Measurements from ENCODE around the gene SAMD4A. TPM values are rescaled to one million over a fixed set of nuclear protein-coding genes. Genes with fewer than 3 reads are reported as not detected.

SAMD4A gene
- total RNA-seq = 10 to 100 TPM; 11.2 to 26.2 TPM
- long read RNA-seq, partial matches to known transcripts = 0 of 3 reads
- long read RNA-seq, other reads (novel, unspliced or antisense) = 3 of 3 reads

DNA sequence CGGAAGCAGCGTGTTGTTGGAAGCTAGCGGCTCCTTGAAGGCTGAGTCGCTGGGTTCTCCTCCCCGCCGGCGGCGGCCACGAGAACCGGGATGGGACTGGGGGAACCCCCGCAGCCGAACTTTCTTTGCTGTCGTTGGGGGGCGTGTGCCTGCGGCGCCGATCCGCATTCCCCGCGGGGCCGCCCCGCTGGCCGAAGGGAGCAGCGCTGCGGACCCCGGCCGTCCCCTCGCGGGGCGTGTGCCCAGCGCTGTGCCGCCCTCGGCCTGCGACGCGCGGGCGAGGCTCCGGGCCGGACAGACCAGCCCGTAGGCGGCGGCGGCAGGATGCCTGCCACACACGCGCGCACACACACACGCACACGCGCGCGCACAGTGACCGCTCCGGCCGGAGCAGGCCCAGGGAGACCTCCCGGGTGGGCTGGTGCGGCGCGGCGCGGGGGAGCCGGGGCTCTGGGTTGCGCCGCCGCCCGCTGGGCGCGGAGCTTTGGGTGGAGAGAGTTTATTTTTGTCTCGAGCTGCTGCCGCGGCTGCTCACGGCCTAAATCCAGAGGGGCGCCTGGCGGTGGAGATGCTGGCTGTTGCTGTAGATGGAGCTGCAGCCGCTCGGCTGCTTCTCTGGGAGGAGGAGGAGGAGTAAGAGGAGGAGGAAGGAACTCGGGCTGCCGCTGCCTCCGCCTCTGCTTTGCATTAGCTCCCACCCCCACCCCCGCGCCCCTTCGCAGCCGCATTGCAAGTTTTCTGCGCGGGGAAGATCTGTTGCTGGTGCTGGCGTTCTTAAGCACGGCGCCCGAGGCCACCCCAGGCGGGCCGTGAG is at the start of gene SAMD4A:
TSS of gene SAMD4A (plus strand) at position 719 of the 814 bp plus-strand sequence. CDS start 789 bp downstream, outside the sequence.
- intact Hi-C loops (cut with DNase I, micrococcal nuclease) = loop anchor here (10.0 kb wide), 2 partner anchors 208 to 238 kb away; no protein-coding TSS in a partner anchor
- ATAC-seq = peak; percentile 25
- DNase-seq = peak; percentile 79 to 82

DNA sequence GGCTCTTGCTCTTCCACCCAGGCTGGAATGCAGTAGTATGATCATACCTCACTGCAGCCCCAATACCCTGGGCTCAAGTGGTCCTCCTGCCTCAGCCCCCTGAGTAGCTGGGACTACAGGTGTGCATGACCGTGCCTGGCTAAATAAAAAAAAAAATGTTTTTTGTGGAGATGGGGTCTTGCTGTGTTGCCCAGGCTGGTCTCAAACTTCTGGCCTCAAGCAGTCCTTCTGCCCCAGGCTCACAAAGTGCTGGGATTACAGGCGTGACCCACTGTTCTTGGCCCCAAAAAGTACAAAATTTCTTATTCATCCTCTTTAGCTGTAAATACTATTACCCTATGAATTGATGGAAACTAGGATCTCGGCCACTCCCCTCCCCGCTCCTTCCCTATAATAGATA is 42.5 kb upstream of the SAMD4A start:
- DNase-seq (no peak), ATAC-seq (no peak)
- intact Hi-C loops (cut with DNase I, micrococcal nuclease) = no loop called here

GRCh38 chr14:54528973-54529372 is 38.0 kb upstream of the SAMD4A start:
- intact Hi-C loops (cut with DNase I, micrococcal nuclease) = no loop called here
- DNase-seq = no peak
- no peak for ATAC-seq

DNA sequence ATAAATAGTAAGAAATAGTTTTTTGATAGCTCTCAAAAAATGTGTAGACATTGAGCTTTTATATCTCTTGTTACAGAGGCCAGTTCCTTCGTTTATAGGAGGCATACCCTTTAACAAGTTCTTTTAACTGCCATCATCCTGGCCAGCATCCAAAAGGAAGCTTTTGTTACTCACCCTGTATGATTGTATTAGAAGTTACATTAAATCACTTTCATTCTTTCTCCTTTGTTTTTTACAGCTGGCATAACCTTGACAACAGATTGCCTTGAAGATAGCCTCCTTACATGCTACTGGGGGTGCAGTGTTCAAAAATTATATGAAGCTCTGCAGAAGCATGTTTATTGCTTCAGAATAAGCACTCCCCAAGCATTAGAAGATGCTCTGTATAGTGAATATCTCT is 37.1 kb upstream of the SAMD4A start:
- DNase-seq = peak; percentile 68 to 74
- peak; percentile 94 for ATAC-seq
- intact Hi-C loops (cut with DNase I, micrococcal nuclease) = no loop called here

DNA sequence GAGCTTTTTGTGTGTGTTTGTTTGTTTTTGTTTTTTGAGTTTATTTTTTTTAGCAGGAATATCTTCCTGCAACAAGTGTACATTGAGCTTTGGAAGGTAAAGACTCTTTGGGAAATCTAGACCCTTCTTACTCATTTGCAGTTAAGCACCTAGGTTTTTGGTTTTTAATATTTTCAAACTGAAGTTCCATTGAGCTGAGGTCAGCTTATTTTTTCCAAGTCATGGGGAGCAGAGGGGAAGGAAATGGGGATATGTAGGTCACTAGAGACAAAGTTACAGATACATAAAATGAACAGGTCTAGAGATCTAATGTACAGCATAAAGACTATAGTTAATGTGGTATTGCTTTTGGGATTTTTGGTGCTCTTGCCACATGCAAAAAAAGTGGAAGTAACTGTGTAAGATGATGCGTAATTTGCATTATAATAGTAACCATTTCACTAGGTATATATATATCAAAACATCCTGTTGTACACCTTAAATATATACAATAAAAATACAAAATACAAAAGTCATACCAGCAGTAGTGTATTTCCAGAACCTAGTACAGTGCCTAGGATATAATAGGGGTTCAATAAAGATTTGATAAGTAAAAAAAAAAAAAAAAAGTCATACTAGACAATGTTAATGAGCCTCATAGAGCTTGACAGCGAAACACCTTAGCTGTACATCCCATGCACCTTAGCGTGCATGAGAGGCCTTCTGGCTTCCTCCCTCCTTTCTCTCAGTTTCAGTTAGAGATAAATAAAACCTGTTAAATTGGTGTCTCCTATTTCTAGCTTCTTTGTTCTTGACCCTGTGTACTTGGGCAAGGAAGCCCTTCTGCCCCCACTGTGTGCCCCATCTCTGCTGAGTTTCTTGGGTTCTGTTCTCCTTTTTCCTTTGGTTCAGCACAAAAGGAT is 34.6 kb upstream of the SAMD4A start:
- no peak for ATAC-seq
- intact Hi-C loops (cut with DNase I, micrococcal nuclease) = no loop called here

GRCh38 chr14:54533100-54533499 is 33.8 kb upstream of the SAMD4A start:
- DNase-seq (no peak), ATAC-seq (no peak)
- intact Hi-C loops (cut with DNase I, micrococcal nuclease) = no loop called here

More for the DNA sequence above, 34.6 kb upstream of the SAMD4A start:
- no peak for DNase-seq

DNA sequence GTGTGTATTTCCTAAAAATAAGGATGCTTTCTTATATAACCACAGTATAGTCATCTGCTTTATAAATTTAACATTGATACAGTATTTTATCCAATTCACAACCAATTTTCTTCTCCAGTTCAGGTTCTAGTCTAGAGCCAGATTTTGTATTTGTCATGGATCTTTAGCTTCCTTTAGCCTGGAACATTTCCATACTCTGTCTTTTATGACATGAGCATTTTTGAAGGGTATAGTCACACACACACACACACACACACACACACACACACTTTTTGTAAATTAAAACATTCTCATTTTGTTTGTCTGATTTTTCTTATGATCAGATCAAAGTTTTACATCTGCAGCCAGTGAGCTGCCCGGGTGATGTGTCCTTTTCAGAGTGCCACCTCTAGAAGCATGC is 31.8 kb upstream of the SAMD4A start:
- intact Hi-C loops (cut with DNase I, micrococcal nuclease) = no loop called here
- no peak for ATAC-seq

DNA sequence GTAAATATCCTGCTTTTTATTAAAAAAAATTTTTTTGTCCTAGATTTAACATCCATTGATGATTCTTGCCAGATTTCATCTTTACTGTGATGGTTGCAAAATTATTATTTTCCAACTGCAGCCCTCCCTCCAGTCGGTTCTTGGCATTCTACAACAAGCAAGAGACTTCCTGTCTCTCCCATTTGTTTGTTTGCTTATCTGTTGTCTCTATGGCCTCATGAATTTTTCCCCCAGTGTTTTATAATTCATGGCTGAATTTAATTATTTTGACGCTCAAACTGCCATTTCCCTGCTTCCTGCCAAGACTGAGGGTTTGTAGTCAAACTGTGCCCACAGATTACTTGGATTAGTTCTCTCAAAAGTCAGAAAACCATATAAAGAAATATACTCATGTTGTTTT is 31.3 kb upstream of the SAMD4A start:
- intact Hi-C loops (cut with DNase I, micrococcal nuclease) = no loop called here
- no peak for DNase-seq
- ATAC-seq = no peak

More for the DNA sequence above, 31.8 kb upstream of the SAMD4A start:
- no peak for DNase-seq

DNA sequence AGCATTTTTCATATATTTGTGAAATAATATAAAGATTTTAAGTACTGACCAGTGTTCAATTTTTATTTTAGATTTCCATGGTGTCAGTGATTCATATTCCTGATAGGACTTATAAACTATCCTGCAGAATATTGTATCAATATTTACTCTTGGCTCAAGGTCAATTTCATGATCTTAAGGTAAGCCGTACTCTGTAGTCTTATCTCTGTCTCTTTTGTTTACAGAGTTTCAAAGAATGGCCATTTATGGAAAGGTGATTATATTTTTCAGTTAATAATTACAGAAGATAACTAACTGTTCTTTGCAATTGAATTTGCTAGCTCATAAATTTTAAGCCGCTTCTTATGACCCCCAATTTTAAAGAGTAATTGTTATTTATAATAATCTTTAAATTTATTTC is 29.3 kb upstream of the SAMD4A start:
- intact Hi-C loops (cut with DNase I, micrococcal nuclease) = no loop called here
- DNase-seq (no peak), ATAC-seq (peak; percentile 92)

- peak; percentile 59 for ATAC-seq
- intact Hi-C loops (cut with DNase I, micrococcal nuclease) = no loop called here
- no peak for DNase-seq
Measured at GRCh38 chr14:54538055-54538454, 28.9 kb upstream of the SAMD4A start.

DNA sequence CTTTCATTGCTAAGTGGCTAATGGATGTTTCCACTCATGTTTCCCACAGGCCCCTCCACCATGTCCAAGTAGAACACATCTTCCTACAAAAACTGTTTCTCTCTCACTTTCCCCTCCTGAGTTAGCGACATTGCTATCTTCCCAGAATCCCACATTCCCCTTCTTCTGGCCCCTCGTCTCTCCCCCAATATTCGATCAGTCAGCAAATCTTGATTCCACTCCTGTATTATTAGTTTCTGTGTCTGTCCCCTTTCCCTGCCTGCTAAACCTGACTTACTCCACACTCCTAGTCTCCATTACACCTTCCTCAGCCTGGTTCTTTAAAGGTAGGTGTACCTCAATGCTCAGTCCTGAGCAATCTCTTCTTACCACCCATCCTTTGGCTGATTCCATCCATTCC is 19.3 kb upstream of the SAMD4A start:
- no peak for DNase-seq
- no peak for ATAC-seq
- intact Hi-C loops (cut with DNase I, micrococcal nuclease) = no loop called here

- intact Hi-C loops (cut with DNase I, micrococcal nuclease) = no loop called here
- DNase-seq (no peak), ATAC-seq (no peak)
Measured at GRCh38 chr14:54548491-54548890, 18.4 kb upstream of the SAMD4A start.

- intact Hi-C loops (cut with DNase I, micrococcal nuclease) = no loop called here
- DNase-seq (no peak), ATAC-seq (no peak)
Measured at GRCh38 chr14:54549862-54550261, 17.1 kb upstream of the SAMD4A start.

DNA sequence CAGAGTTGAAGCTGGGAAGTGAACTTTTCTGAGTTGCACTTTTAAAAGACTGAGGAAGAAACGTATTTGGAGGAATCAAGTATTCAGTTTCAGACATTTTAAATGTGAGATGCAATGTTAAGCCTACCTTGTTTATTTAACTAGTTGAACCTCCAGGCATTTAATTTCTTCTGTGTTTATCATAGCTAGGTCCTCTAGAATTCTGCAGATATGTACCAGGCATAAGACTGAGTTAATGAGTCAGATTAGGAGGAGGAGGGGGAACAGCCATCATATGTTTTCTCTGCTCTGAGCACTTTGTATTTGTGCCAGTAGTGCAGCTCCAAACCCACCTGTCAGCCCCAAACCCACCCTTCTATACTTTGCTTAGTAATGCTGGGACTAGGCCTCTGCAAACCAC is 16.4 kb upstream of the SAMD4A start:
- intact Hi-C loops (cut with DNase I, micrococcal nuclease) = no loop called here
- DNase-seq (no peak), ATAC-seq (no peak)

- DNase-seq = no peak
- intact Hi-C loops (cut with DNase I, micrococcal nuclease) = no loop called here
- no peak for ATAC-seq
Measured at GRCh38 chr14:54554401-54554800, 12.5 kb upstream of the SAMD4A start.

DNA sequence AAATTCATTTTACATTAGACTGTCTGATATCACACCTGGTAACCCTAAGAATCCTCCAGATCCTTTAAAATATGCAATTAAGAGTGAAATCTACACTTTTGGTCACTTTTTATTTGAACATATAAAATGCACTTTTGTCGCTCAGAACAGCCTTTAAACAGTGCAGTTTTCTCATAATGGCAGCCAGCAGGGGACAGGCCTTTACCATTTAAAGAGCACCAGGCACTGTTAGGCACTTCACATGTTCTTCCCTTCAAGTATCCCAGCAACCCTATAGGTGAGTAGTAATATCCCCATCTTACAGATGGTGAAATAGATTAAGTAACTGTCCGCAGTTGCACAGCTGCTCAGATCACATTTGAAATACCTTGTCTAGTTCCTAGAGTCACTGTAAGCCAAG is 11.3 kb upstream of the SAMD4A start:
- ATAC-seq (no peak), DNase-seq (no peak)
- intact Hi-C loops (cut with DNase I, micrococcal nuclease) = no loop called here

DNA sequence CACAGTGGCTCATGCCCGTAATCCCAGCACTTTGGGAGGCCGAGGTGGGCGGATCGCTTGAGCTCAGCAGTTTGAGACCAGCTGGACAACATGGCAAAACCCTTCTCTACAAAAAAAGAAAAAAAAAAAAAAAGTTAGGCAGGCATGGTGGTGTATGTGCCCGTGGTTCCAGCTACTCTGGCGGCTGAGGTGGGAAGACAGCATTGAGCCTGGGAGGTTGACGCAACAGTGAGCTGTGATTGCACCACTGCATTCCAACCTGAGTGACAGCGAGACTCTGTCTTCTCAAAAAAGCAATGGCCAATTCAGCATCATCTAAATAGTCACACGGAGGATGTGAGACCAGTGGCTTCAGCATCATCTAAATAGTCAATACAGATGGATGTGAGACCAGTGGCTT is 10.4 kb upstream of the SAMD4A start:
- ATAC-seq = no peak
- intact Hi-C loops (cut with DNase I, micrococcal nuclease) = no loop called here
- DNase-seq = no peak

GRCh38 chr14:54562334-54562733 is 4.6 kb upstream of the SAMD4A start:
- intact Hi-C loops (cut with DNase I, micrococcal nuclease) = loop anchor here (5.0 to 10.0 kb wide), 3 partner anchors 210 to 242 kb away; no protein-coding TSS in a partner anchor
- DNase-seq = no peak
- ATAC-seq = no peak

GRCh38 chr14:54564071-54564867 is 2.7 kb upstream of the SAMD4A start:
- no peak for ATAC-seq
- no peak for DNase-seq
- intact Hi-C loops (cut with DNase I, micrococcal nuclease) = loop anchor here (5.0 to 10.0 kb wide), 3 partner anchors 208 to 241 kb away; no protein-coding TSS in a partner anchor

Measured in left colon (tissue), 2 donors.